Jurkat, Clone E6-1 (cell line): ENCODE results near the gene TMEM273.

Source experiments
- DNase-seq: peaks from one replicate; pipeline ENCODE4 v3.0.0-alpha.2; 2011; ENCODE audit warnings: low read depth, low spot score
- H3K4me3 ChIP-seq: 2 replicates; pipeline ENCODE4 v1.5.1; 2011; ENCODE audit warnings: mild to moderate bottlenecking, low read length, control low read depth, moderate library complexity

The TMEM273 gene

GRCh38 chr10:49108656-49109055 is 79.5 kb downstream of the TMEM273 start:
- DNase-seq = no peak
- H3K4me3 ChIP-seq = no peak overlapping the region

GRCh38 chr10:49107887-49108267 is 80.3 kb downstream of the TMEM273 start:
- no peak for DNase-seq

GRCh38 chr10:49107111-49107886 is 80.9 kb downstream of the TMEM273 start:
- H3K4me3 ChIP-seq = no peak overlapping the region
- no peak for DNase-seq

More at GRCh38 chr10:49107887-49108267, 80.3 kb downstream of the TMEM273 start:
- no peak overlapping the region for H3K4me3 ChIP-seq

GRCh38 chr10:49106451-49106850 is 81.7 kb downstream of the TMEM273 start:
- DNase-seq = no peak
- H3K4me3 ChIP-seq = no peak overlapping the region

- no peak for DNase-seq
- H3K4me3 ChIP-seq = no peak overlapping the region
Measured at GRCh38 chr10:49105076-49105475, 83.1 kb downstream of the TMEM273 start.
